HepG2 (cell line): ENCODE data around the gene SCART1. TPM values are rescaled to one million over a fixed set of nuclear protein-coding genes. Genes with fewer than 3 reads are reported as not detected.

ENCODE experiments used
- ATAC-seq: fragments of 200-7000 bp; cut with Tn5 transposase; 3 replicates; pipeline ENCODE4 v1.9.1; 2020; ENCODE audit warnings: mild to moderate bottlenecking, moderate library complexity
- BruUV-seq: library from RNA; stranded (reverse); fragments of 400-500 nt; replicated peaks from 2 replicates; lab custom pipeline; 2021; lab: Mats Ljungman, UMichigan
- CTCF ChIA-PET: fragments of 300-600 bp; formaldehyde crosslinking; extraction: SDS; loops from one replicate; lab custom pipeline; 2021; ENCODE audit warnings: low total read pairs, inconsistent platforms, low intra/inter-chr PET ratio; lab: Yijun Ruan, JAX
- POLR2A ChIA-PET: fragments of 350-600 bp; sonication (Branson Sonifier 250); formaldehyde crosslinking; loops from one replicate; lab custom pipeline; 2020; ENCODE audit warnings: antibody characterized with exemption, inconsistent platforms; lab: Yijun Ruan, JAX
- DNase-seq: peaks from one replicate; pipeline ENCODE4 v3.0.0-alpha.2; 2015; ENCODE audit warnings: low spot score
- FAIRE-seq: peaks from 3 replicates; lab custom pipeline; 2011; peaks lifted over from hg19 to GRCh38; lab: Jason Lieb, UNC
- H2AFZ ChIP-seq: one replicate; pipeline ENCODE4 v1.6.1; 2011; ENCODE audit warnings: low read length, inconsistent platforms
- H3K27ac ChIP-seq: fragments of 300-600 bp; 3 replicates; pipeline ENCODE4 v1.8.0; 2011; ENCODE audit warnings: mixed run types, mild to moderate bottlenecking, mixed read lengths, low read length, inconsistent platforms; ENCODE audit not compliant: insufficient read depth; ENCODE audit errors: extremely low read length
- H3K27me3 ChIP-seq, 2 experiments: fragments of 200-600 bp in 1 of 2; 2 replicates in 1 of 2; 3 replicates in 1 of 2; pipeline versions ENCODE4 v1.6.0 to v1.8.0; 2011; ENCODE audit warnings: low read length in 2 of 2, mild to moderate bottlenecking in 2 of 2, moderate library complexity in 2 of 2, inconsistent platforms in 1 of 2; ENCODE audit not compliant: insufficient read depth in 2 of 2, control insufficient read depth in 1 of 2
- H3K36me3 ChIP-seq, 2 experiments: fragments of 200-600 bp in 1 of 2; replicated peaks in 1 of 2; 2 replicates in 1 of 2; 3 replicates in 1 of 2; pipeline versions ENCODE4 v1.5.1 to v1.8.0; 2011; ENCODE audit warnings: low read length in 2 of 2, inconsistent platforms in 1 of 2; ENCODE audit not compliant: insufficient read depth in 2 of 2, control insufficient read depth in 1 of 2
- H3K4me1 ChIP-seq: 2 replicates; pipeline ENCODE4 v1.5.1; 2012; ENCODE audit warnings: low read length, inconsistent platforms; ENCODE audit not compliant: insufficient read depth
- H3K4me2 ChIP-seq: 2 replicates; pipeline ENCODE4 v1.6.0; 2011; ENCODE audit warnings: low read depth, low read length, inconsistent platforms
- H3K4me3 ChIP-seq, 3 experiments: fragments of 200-600 bp in 1 of 3; sonication (generic), shearing (Covaris generic) in 1 of 3; replicated peaks in 1 of 3; 2 replicates each; pipeline ENCODE4 v1.5.1; 2011 to 2016; ENCODE audit warnings: low read length in 3 of 3, inconsistent platforms in 2 of 3, low read depth in 2 of 3, mild to moderate bottlenecking in 2 of 3, control low read depth in 1 of 3, mixed read lengths in 1 of 3; ENCODE audit not compliant: insufficient read depth in 1 of 3
- H3K79me2 ChIP-seq: one replicate; pipeline ENCODE4 v1.6.1; 2011; ENCODE audit warnings: low read length, inconsistent platforms; ENCODE audit not compliant: insufficient read depth
- H3K9ac ChIP-seq: 2 replicates; pipeline ENCODE4 v1.6.0; 2011; ENCODE audit warnings: mild to moderate bottlenecking, low read depth, low read length, inconsistent platforms; ENCODE audit not compliant: insufficient read depth
- H3K9me3 ChIP-seq: 2 replicates; pipeline ENCODE4 v1.5.1; 2012; ENCODE audit warnings: mild to moderate bottlenecking, low read length
- H4K20me1 ChIP-seq: 2 replicates; pipeline ENCODE4 v1.6.0; 2011; ENCODE audit warnings: inconsistent platforms, mild to moderate bottlenecking, low read length, moderate library complexity; ENCODE audit not compliant: insufficient read depth
- ESRRA ChIP-seq: sonication (generic); formaldehyde crosslinking; IDR thresholded peaks from 2 replicates; pipeline ENCODE4 v1.5.1; 2020; ENCODE audit warnings: mild to moderate bottlenecking, low read depth, missing genetic modification reagents
- GZF1 ChIP-seq: sonication (generic); formaldehyde crosslinking; IDR thresholded peaks from 2 replicates; pipeline ENCODE4 v1.5.1; 2020; ENCODE audit warnings: mild to moderate bottlenecking, missing genetic modification reagents
- HDAC1 ChIP-seq: sonication (generic); formaldehyde crosslinking; IDR thresholded peaks from 2 replicates; pipeline ENCODE4 v1.5.1; 2020; ENCODE audit warnings: mild to moderate bottlenecking, missing genetic modification reagents
- NBN ChIP-seq: fragments of 450-650 bp; conservative IDR thresholded peaks from 2 replicates; pipeline ENCODE4 v1.6.1; 2017
- PHF8 ChIP-seq: sonication (generic); formaldehyde crosslinking; IDR thresholded peaks from 2 replicates; pipeline ENCODE4 v1.5.0; 2020; ENCODE audit warnings: missing genetic modification reagents
- PLRG1 ChIP-seq: fragments of 450-650 bp; conservative IDR thresholded peaks from 2 replicates; pipeline ENCODE4 v1.6.1; 2016
- POLR2AphosphoS2 ChIP-seq: IDR thresholded peaks from 2 replicates; pipeline ENCODE4 v1.6.1; 2011; ENCODE audit warnings: low read depth, low read length, improper control_type of control experiment
- PRPF4 ChIP-seq: fragments of 200-400 bp; formaldehyde crosslinking; IDR thresholded peaks from 2 replicates; pipeline ENCODE4 v1.6.1; 2016; ENCODE audit warnings: low read length, low read depth; ENCODE audit not compliant: poor library complexity, severe bottlenecking
- RFX3 ChIP-seq: IDR thresholded peaks from 2 replicates; pipeline ENCODE4 v1.6.1; 2016; ENCODE audit warnings: missing biosample characterization, missing genetic modification reagents
- SP2 ChIP-seq: sonication (generic); formaldehyde crosslinking; IDR thresholded peaks from 2 replicates; pipeline ENCODE4 v1.5.1; 2020; ENCODE audit warnings: mild to moderate bottlenecking, missing genetic modification reagents
- TOPORS ChIP-seq: sonication (generic); formaldehyde crosslinking; IDR thresholded peaks from 2 replicates; pipeline ENCODE4 v1.8.0; 2023; ENCODE audit warnings: mild to moderate bottlenecking, missing genetic modification reagents
- ZBTB25 ChIP-seq: IDR thresholded peaks from 2 replicates; pipeline ENCODE4 v1.6.1; 2018; ENCODE audit warnings: missing genetic modification reagents
- ZBTB44 ChIP-seq: sonication (generic); formaldehyde crosslinking; IDR thresholded peaks from 2 replicates; pipeline ENCODE4 v1.4.0; 2020; ENCODE audit warnings: missing genetic modification reagents
- ZNF414 ChIP-seq: sonication (generic); formaldehyde crosslinking; IDR thresholded peaks from 2 replicates; pipeline ENCODE4 v1.5.0; 2020; ENCODE audit warnings: missing genetic modification reagents
- WGBS: methylation state at CpG from one replicate; pipeline ENCODE4 v1.1.6; 2017; ENCODE audit warnings: low lambda C conversion rate; 5-methylcytosine and 5-hydroxymethylcytosine counted together
- in situ Hi-C: cut with HindIII; loops from 2 replicates; pipeline ENCODE4 v1.10.0; 2017; ENCODE audit warnings: low pct_unique_long_range_greater_than_20kb; ENCODE audit not compliant: extremely low pct_ligation_motif_present
- intact Hi-C: fragments of 100-400 bp; cut with micrococcal nuclease; formaldehyde crosslinking; loops from one replicate; pipeline ENCODE4 v1.10.0; 2022; ENCODE audit not compliant: unreplicated experiment
- polyA plus RNA-seq, 8 experiments: library from polyadenylated mRNA; depleted of rRNA in 3 of 8; stranded (reverse) in 7 of 8; unstranded in 1 of 8; fragments of >200 nt; fragmentation: Illumina TruSeq in 4 of 8; extraction: Trizol in 4 of 8; gene quantifications; 2 replicates each; pipeline versions ENCODE4 v1.2.1 to v1.2.3, GENCODE V29; 2011 to 2016; ENCODE audit warnings: low read depth in 4 of 8, missing spikeins in 1 of 8, mixed read lengths in 1 of 8; ENCODE audit not compliant: insufficient read depth in 1 of 8
- total RNA-seq, 5 experiments: library from RNA; depleted of rRNA; stranded (reverse); fragments of >200 nt; fragmentation: Illumina TruSeq; extraction: Trizol; gene quantifications; 2 replicates each; pipeline ENCODE4 v1.2.3, GENCODE V29; 2016; ENCODE audit warnings: low read depth in 1 of 5

SCART1 gene
- total and polyA plus RNA-seq, 2 of the 13 experiments (the other 11 are each of a cell fraction or from before 2014, with no cell fraction given) = 0.46 to 1.1 TPM

- Histone ChIP-seq H3K4me2 (no peak overlapping the region), H3K9me3 (no peaks in the 10 kb centered on the region), H3K27me3 (no peaks in the 10 kb centered on the region), H3K36me3 (no peaks in the 10 kb centered on the region), H2AFZ (no peak overlapping the region), H4K20me1 (no peaks in the 10 kb centered on the region), H3K27ac (no peak overlapping the region), H3K4me1 (no peaks in the 10 kb centered on the region), H3K79me2 (no peaks in the 10 kb centered on the region), H3K4me3 (no peak overlapping the region), H3K9ac (no peak overlapping the region)
- TF ChIP-seq ZBTB25 (CRISPR knock-in tag) (no peak), PLRG1 (no peak), PHF8 (CRISPR knock-in tag) (no peak), RFX3 (no peak), ZBTB44 (CRISPR knock-in tag) (no peak), HDAC1 (CRISPR knock-in tag) (no peak), TOPORS (CRISPR knock-in tag) (no peak), ZNF414 (CRISPR knock-in tag) (no peak), GZF1 (CRISPR knock-in tag) (no peak), ESRRA (CRISPR knock-in tag) (no peak), NBN (no peak), PRPF4 (no peak), POLR2AphosphoS2 (no peak), SP2 (CRISPR knock-in tag) (no peak)
- intact Hi-C loops (no loop called here), in situ Hi-C loops (no loop called here)
- 90% methylated on average over 14 of the region's 14 CpGs for WGBS
- DNase-seq (no peak), ATAC-seq (no peak), FAIRE-seq (no peak)
- ChIA-PET POLR2A (no interaction called here), CTCF (no interaction called here)
- no TSS peak for BruUV-seq
These were observed 6.5 kb downstream of the SCART1 start for GRCh38 chr10:133460208-133460769.
